ENCODE results near the gene GRID2.

GRID2 gene

DNA sequence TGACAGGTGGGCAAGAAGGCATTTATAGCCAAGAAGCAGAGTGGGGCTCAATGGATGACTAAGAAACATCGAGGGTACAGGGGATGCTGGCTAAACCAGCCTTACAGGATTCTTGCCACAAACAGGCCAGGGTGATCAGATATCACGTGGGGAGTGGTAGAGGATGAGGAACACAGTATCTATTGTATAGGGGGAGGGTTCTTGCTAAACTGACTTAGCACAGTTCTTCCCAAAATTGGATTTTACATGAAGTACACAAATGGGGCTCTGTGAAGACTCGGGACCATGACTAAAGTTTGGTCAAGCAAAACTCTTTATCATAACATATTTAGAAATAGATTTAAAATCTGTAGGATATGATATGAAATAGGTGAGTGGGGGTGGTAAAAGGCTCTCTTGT lies 1380.8 kb downstream of the GRID2 start:
- DNase-seq (ENCODE audit: low read depth), result no peak

DNA sequence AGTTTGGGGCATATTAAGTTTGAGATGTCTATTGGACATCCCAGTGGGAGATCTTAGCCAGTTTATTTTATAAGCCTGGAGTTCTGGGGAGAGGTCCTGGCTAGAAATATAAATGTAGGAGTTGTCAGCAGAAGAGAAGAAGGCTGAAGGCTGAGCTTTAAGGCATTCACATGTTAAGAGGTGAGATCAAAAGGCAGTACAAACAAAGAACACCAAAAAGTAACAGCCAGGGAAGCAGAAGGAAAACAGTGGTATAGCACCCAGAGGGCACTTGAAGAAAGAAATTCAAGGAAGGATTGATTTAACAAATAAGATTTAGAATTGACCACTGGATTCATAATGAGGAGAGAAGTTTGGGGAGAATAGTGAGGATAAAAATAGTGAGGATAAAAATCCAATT lies 1383.5 kb downstream of the GRID2 start:
- DNase-seq (ENCODE audit: low read depth), result no peak

DNA sequence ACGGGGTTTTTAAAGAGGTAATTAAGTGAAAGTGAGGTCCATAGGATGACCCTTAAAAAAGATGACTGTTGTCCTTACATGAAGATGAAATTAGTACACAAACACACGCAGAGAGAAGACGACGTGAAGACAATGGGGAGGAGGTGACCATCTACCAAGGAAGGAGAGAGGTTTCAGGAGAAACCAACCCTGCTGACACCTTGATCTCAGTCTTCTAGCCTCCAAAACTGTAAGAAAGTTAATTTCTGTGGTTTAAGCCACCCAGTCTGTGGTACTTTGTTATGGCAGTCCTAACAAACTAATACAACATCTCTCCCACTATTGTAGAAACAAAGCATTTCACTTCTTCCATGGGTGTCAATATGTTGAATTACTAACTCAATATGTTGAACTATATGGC lies 1385.2 kb downstream of the GRID2 start:
- DNase-seq (ENCODE audit: low read depth), result no peak

DNA sequence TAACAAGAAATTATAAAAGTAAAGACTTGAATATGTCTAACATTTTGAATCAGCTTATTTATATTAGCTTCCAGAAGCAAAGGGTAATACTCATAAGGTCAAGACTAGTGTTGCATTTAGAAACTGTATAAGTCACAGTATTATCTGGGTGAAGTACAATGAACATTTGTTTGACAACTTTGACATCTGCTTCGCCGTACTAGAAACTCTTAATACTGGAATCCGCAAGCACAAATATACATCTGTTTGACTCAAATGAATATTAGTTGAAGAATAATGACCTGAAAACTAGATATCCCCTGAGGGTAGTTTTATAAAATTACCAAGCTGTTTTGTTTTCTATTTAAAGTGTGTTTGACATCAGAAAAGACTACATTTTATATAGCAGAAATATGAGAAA lies 1389.4 kb downstream of the GRID2 start:
- no peak for DNase-seq (ENCODE audit: low read depth)

DNA sequence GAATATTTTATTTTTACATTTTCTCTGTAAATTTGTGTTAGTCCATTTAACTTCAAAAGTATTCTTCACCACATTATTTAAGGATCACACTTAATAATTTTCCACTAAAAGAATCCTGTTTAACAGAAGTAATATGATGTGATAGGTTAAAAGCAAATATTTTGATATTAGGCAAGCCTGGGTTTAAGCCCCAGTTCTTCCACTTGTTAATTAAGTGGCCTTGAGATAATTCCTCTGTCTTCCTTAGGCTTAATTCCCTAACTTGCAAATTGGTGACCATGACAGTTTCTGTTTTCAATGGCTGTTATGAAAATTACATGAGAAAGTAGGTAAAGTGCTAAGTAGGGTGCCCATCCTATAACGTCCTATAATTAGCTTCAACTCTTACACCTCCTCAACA lies 1394.9 kb downstream of the GRID2 start:
- no peak for DNase-seq (ENCODE audit: low read depth)

DNA sequence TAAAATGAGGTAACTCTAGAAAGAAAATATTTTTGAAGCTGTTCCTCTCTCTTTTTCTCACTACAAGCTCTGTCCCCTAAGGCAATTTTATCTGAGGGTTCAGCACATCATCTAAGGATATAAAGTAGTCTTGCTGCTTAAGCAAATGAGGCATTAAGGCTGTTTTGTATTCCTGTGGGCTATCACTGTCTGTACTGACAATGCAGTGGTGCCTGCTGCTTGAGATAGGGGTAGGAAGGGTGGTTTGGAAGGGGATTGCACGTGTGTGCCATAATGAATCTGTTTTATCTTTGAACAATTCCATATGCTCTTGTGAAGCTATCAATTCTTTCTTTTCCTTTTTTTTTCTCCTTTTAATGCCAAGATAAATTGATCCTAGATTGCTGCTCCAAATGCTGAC lies 1396.8 kb downstream of the GRID2 start:
- no peak for DNase-seq (ENCODE audit: low read depth)

DNA sequence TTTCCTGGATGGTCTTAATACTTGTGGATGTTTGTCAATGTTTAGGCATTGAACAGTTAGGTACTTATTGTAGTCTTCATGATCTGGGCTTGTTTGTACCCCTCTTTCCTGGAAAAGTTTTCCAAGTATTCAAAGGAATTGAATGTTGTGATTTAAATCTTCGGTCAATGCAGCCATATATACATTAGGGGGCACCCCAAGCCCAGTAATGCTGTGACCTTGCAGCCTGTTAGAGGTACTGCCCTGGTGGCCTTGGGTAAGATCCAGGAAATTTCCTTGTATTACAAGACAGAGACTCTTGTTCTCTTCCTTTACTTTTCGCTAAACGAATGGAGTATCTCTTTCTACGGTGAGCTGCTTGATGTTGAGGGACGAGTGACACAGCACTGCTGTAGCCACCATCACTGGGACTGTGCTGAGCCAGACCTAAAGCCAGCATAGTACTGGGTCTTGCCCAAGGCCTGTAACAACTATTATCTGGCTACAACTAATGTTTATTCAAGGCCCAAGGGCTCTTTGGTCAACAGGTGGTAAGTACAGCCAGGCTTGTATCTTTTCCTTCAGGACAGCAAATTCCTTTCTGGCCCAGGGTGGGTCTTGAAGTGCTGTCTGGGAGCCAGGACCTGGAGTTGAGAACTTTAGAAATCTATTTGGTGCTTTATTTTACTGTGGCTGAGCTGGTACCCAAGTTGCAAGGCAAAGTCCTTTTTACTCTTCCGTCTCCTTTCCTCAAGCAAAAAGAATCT lies 1406.5 kb downstream of the GRID2 start:
- no peak for DNase-seq (ENCODE audit: low read depth)

DNA sequence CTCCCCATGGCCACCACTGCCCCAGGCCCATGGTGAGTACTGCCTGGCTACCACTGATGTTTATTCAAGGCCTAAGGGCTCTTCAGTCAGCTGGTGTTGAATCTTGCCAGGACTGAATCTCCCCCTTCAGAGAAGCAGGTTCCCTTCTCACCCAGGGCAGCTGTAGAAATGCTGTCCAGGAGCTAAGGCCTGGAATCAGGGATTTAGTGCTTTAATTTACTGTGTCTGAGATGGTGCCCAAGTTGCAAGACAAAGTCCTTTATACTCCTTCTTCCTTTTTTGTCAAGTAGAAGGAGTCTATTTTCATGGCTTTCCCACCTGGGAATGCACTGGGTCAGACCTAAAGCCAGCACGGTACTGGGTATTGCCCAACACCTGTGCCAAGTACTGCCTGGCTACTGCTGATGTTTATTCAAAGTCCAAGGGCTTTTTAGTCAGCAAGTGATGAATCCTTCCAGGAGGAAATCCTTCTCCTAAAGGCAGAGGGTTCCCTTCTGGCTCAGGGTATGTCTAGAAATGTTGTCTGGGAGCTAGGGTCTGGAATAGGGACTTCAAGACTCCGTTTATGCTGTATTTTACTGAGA lies 1407.2 kb downstream of the GRID2 start:
- DNase-seq (ENCODE audit: low read depth), result no peak

DNA sequence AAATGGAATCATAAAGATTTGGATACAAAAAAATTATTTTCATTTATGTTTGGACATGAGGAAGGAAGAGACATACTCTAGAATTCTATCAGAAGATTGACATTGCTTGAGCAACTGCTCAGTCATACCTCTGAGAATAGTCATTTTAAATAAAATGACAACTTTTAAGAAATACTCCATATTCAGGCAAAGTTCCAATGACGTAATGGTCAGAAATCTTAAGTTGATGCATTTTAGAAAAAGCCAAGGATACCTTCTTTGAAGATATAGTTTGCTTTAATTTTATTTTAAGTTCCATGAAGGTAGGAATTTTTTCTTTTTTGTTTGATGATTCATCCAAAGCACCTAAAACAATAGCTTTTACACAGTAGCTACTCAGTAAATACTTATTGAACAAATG lies 1414.5 kb downstream of the GRID2 start:
- no peak for DNase-seq (ENCODE audit: low read depth)

DNA sequence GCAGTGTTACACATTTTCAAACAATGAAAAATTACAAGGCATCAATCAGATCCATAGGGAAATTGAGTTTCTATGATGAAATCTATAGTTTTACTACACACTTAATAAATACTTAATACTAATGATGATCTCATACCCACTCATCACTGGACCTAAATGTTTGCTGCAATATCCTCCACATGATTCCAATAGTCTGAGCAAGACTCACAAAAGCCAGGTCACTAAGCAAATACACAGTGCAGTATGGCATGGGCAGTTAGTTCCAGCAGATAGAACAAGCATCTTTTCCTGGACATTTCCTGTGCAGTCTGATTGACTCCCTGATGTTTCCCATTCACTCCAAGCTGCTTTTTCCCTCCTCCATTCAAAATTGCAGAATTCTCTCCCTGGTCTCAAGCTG lies 1415.8 kb downstream of the GRID2 start:
- DNase-seq (ENCODE audit: low read depth), result peak; percentile 7

DNA sequence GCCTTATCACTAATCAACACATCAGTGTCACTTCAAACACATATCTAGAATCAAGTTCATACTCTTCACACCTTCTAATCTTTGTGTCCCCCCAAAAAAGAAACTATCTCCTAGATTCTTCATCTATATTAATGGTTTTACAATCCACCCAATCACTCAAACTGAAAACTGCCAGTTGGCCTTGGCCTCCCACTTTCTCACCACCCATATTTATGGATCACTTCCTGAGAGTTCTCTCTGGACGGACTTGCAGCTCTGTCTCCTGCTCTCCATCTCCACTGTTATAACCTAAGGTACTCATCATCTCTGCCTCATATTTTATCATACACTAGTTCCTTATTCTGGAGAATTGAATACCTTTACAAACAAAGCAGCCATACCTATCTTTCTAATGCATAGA lies 1418.7 kb downstream of the GRID2 start:
- no peak for DNase-seq (ENCODE audit: low read depth)

DNA sequence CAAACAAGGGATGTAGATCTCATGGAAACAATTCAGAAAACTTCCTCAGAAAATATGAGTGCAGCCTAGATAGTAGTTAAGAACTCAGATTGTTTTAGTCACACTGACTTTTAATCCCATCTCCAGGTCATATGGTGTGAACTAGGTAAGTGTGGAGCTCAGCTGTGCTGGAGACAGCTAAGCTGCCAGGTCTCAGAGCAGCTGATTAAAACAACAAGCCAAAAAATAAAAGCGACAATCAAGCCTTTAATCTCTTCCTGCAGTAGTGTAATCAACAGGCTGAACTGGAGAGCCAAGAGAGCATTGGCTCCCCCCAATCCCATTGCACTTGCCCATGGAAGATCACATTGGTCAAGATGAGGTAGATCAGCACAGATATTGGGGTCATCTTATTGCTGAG lies 1426.5 kb downstream of the GRID2 start:
- DNase-seq (ENCODE audit: low read depth), result no peak

DNA sequence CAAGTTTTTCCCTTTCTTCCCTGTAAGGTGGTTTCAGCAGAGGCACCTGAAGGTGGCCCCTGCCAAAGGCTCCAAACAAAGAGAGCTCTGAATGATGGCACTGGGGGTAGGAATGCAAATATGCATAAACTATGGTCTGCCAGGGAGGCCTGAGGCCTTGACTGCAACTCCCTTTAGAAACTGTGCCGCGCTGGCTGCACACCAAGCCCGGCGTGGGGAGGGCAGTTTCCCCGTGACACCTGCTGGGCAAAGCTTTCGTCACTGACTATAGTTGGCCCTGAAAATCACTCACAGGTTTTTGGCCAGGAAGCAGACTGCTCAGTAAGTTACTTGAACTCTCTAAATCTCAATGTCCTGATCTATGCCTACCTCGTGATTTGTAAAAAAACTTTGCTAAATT lies 1427.0 kb downstream of the GRID2 start:
- no peak for DNase-seq (ENCODE audit: low read depth)

DNA sequence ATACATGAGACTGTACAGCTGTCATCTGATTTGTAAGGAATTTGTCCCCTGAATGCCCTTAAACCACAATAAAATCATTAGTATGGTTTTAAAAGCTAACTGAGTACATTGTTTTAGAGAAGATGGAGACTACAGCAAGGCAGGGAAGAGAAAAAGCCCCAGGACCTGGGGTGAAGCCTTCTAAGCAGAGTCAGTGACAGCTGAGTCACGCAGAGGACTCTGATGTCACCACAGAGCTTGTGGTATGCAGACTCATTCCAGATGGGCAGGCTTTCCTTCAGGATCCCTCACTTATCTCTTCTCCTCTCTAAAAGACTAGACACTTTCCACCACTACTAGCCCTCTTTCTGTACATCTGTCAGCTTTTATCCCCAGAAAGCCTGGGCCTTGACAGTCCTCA lies 1427.7 kb downstream of the GRID2 start:
- DNase-seq (ENCODE audit: low read depth), result peak; percentile 2

DNA sequence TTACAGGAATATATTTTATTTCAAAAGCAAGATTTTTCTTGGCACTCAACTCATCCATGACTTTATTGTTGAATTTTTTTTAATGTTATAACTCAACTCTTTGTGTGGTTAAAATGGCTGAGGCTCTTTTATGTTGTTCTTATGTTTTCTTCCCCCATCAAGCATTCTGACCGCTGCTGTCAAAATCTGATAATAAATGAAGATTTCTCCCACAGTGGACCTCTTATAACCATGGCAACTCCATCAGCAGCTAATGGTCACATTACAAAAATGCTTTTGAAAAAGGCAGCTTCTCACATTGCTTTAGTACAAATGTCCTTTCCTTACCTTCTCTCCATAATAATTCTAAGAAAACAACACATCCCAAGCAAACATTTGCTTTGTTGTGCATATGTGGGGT lies 1428.7 kb downstream of the GRID2 start:
- no peak for DNase-seq (ENCODE audit: low read depth)

DNA sequence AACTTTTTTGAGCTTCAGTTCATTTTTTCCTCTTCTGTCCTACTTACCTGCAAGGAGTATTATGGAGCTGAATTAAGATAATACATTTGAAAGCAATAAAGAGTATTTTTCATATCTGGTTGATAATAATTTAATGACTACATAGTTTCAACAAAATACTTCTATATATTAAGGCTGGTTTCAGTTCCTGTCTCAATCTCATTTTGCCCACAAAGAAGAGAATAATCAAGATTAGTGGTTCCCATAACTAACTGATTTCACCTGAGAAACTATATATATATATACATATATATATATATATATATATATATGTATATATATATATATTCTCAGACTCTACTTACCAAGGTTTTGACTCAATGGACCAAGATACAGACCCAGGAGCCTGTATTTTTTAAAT lies 1437.1 kb downstream of the GRID2 start:
- DNase-seq (ENCODE audit: low read depth), result no peak

DNA sequence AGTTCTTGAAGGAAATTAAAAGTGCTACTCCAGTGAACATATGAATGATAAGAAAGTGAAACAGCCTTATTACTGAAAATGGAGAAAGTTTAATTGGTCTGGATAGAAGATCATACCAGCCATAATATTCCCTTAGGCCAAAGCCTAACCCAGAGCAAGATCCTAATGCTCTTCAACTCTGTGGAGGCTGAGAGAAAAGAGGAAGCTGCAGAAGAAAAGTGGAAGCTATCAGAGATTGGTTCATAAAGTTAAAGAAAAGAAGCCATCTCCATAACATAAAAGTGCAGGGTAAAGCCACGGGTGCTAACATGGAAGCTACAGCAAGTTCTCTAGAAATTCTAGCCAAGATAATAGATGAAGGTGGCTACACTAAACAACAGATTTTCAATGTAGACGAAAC lies 1439.3 kb downstream of the GRID2 start:
- no peak for DNase-seq (ENCODE audit: low read depth)

DNA sequence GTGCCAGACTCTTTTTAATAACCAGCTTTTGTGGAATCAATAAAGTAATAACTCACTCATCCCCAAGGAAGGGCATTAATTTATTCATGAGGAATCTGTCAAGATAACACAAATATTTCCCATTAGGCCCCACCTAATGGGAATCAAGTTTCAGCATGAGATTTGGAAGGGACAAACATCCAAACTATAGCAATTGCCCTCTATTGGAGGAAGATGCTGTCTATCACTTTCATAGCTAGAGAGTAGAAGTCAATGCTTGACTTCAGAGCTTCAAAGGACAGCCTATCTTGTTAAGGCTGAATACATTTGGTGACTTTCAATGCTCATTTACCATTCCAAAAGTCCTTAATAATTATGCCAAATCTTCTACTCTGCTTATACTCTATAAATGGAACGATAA lies 1439.9 kb downstream of the GRID2 start:
- no peak for DNase-seq (ENCODE audit: low read depth)

DNA sequence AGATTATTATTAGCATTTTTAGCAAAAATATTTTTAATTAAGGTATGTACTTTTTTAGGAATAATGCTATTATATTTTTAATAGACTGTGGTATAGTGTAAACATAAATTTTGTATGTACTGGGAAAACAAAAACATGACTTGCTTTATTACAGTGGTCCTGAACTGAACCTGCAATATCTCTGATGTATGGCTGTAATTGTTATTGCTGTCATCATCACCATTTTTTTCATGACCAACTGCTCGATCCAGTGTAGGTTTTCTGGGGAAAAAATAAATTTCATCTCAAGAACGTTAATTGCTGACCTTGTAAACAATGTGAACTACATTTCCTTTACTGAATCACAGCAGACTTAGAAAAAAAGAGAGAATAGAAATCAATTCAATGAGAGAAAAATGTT lies 1441.2 kb downstream of the GRID2 start:
- no peak for DNase-seq (ENCODE audit: low read depth)

DNA sequence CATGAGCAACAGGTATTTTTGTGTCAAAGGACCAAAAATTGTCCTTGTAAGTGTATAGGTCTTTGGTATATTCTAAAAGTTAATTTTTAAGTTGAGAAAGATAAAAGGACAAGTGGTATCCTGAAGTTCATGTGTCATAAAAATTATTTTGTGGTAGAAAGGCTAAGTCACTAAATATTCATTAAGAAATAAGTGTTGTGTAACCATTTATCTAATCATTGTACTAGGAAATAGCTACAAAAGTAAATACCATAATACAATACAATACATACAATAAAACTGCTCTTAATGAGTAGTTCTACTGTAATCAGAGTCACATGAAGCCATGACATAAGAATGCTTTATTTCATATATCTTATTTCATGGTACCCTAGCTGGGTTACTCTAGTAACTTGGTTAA lies 1442.3 kb downstream of the GRID2 start:
- DNase-seq (ENCODE audit: low read depth), result no peak

DNA sequence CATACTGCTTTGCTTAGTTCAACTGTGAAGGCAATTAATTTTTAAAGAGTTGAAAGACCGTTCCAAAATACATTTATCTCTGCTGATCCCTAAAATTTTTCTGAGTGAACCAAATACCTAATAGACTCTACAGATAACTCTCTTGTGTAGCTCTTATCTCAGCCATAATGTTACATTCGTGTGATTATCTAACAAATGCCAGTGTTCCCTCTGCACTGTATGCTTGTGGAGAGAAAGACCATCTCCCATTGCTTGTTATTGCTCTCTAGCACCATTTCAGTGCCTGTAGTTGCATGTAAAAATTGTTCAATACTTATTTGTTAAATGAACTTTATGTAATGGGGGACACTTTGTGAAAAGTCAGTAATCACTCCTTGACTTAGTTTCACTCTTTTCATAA lies 1443.5 kb downstream of the GRID2 start:
- DNase-seq (ENCODE audit: low read depth), result no peak

DNA sequence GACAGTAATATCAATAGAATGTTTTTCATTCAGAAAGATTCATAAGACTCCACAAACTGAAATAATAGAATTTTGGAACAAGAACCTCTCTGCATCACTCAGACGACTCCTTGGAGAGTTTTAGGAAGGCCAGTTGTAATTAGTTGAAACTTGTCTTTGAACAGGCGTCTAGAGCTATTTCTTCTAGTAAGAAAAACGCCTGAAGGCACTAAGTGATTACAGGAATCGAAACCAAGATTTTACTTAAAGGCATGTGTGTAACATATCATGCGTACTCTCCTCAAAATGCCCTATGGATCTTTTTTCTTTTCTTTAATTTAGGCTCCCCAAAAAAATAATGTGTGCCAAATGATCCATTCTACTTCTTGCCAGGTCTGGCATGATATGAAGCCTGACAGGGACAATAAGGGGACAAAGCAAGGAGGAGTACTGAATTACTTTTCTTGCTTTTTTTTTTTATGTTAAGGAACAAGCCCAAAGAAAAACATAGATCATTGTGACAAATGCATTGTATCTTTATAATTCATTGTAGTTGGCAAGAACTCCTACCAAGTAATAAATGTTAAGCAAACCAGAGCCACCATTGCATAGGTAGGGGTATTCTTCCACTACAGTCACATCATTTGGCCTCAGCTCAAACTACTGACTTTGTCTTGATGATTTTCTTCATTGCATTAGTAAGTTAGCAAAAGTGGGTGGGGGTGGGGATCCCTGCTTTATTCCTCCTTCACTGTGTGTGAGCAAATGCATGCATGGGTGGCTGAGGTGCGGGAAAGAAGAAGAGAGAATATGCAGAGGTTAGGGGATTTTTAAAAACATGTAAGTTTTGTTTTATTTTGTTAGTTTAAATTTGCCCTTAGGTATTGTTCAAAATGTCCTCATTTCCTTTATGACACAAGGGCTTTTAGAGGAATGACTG lies 1444.9 kb downstream of the GRID2 start:
- DNase-seq (ENCODE audit: low read depth), result no peak

DNA sequence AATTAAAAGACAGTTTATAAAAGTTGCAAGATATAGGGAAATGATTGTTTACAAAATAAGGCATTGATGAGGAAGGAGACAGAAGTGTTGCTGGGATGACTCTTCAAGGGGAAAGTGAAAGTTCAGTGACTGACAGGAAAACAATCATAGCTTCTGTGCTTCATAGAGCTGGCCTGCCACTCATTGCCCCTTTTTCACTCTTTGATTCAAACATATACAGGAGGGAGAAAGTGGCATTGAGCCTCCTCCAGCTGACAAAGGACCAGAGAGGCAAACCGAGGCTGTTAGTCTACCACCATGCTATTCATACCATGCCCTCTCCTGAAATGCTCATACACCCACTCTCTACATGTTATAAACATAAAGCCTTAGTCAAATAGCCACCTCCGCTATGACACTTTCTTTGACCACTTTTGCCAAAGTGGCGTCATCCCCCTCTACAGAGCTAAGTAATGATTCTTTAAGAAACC lies 1445.6 kb downstream of the GRID2 start:
- no peak for DNase-seq (ENCODE audit: low read depth)

All from iris pigment epithelial cell (primary cell).